ENCODE data around the gene CALML5.

GRCh38 chr10:5486853-5487235 is 12.5 kb downstream of the CALML5 start:
- TF ChIP-seq, protein P1, sequence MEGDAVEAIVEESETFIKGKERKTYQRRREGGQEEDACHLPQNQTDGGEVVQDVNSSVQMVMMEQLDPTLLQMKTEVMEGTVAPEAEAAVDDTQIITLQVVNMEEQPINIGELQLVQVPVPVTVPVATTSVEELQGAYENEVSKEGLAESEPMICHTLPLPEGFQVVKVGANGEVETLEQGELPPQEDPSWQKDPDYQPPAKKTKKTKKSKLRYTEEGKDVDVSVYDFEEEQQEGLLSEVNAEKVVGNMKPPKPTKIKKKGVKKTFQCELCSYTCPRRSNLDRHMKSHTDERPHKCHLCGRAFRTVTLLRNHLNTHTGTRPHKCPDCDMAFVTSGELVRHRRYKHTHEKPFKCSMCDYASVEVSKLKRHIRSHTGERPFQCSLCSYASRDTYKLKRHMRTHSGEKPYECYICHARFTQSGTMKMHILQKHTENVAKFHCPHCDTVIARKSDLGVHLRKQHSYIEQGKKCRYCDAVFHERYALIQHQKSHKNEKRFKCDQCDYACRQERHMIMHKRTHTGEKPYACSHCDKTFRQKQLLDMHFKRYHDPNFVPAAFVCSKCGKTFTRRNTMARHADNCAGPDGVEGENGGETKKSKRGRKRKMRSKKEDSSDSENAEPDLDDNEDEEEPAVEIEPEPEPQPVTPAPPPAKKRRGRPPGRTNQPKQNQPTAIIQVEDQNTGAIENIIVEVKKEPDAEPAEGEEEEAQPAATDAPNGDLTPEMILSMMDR (IDR thresholded peaks at IDR 0.05; ENCODE audit: borderline replicate concordance, extremely low read depth, low read length, poor library complexity, severe bottlenecking) = no peak
- no peak for TF ChIP-seq EZH2 (IDR thresholded peaks at IDR 0.05; ENCODE audit: borderline replicate concordance, low read depth, low read length, severe bottlenecking)

Data from DND-41 (cell line).